PFSK-1 (cell line): ENCODE data around the gene DPF3.

Source experiments
- FOXP2 ChIP-seq: optimal IDR thresholded peaks from 2 replicates; pipeline ENCODE3; 2011; ENCODE audit warnings: borderline replicate concordance, control low read depth, inconsistent platforms; ENCODE audit not compliant: insufficient read depth; ENCODE audit errors: extremely low read length, extremely low read depth
- POLR2AphosphoS5 ChIP-seq: IDR thresholded peaks from 2 replicates; pipeline ENCODE4 v1.6.1; 2012; ENCODE audit warnings: low read depth, mild to moderate bottlenecking, control low read depth, low read length, moderate library complexity
- SIN3A ChIP-seq: IDR thresholded peaks from 2 replicates; pipeline ENCODE4 v1.6.1; 2012; ENCODE audit warnings: mild to moderate bottlenecking, low read length, moderate library complexity, borderline replicate concordance; ENCODE audit not compliant: insufficient read depth
- TAF1 ChIP-seq: IDR thresholded peaks from 2 replicates; pipeline ENCODE4 v1.6.1; 2012; ENCODE audit warnings: low read length, control low read depth, borderline replicate concordance; ENCODE audit not compliant: insufficient read depth
- TF ChIP-seq, protein P1 (sequence below), 2 experiments: IDR thresholded peaks; 2 replicates each; pipeline versions ENCODE4 v1.6.1 to v1.8.0; 2011 to 2012; ENCODE audit warnings: low read depth in 2 of 2, low read length in 2 of 2, control low read depth in 1 of 2, inconsistent platforms in 1 of 2, mild to moderate bottlenecking in 1 of 2, moderate library complexity in 1 of 2; ENCODE audit not compliant: insufficient read depth in 1 of 2

Gene DPF3

GRCh38 chr14:72925171-72925759 is 31.4 kb upstream of the DPF3 start:
- TF ChIP-seq TAF1 (no peak), FOXP2 (no peak), POLR2AphosphoS5 (no peak), SIN3A (no peak)
- TF ChIP-seq, protein P1, sequence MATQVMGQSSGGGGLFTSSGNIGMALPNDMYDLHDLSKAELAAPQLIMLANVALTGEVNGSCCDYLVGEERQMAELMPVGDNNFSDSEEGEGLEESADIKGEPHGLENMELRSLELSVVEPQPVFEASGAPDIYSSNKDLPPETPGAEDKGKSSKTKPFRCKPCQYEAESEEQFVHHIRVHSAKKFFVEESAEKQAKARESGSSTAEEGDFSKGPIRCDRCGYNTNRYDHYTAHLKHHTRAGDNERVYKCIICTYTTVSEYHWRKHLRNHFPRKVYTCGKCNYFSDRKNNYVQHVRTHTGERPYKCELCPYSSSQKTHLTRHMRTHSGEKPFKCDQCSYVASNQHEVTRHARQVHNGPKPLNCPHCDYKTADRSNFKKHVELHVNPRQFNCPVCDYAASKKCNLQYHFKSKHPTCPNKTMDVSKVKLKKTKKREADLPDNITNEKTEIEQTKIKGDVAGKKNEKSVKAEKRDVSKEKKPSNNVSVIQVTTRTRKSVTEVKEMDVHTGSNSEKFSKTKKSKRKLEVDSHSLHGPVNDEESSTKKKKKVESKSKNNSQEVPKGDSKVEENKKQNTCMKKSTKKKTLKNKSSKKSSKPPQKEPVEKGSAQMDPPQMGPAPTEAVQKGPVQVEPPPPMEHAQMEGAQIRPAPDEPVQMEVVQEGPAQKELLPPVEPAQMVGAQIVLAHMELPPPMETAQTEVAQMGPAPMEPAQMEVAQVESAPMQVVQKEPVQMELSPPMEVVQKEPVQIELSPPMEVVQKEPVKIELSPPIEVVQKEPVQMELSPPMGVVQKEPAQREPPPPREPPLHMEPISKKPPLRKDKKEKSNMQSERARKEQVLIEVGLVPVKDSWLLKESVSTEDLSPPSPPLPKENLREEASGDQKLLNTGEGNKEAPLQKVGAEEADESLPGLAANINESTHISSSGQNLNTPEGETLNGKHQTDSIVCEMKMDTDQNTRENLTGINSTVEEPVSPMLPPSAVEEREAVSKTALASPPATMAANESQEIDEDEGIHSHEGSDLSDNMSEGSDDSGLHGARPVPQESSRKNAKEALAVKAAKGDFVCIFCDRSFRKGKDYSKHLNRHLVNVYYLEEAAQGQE (IDR thresholded peaks at IDR 0.05; ENCODE audit: insufficient read depth in 1 of 2, low read depth in 2 of 2, low read length in 2 of 2): no peak

DNA sequence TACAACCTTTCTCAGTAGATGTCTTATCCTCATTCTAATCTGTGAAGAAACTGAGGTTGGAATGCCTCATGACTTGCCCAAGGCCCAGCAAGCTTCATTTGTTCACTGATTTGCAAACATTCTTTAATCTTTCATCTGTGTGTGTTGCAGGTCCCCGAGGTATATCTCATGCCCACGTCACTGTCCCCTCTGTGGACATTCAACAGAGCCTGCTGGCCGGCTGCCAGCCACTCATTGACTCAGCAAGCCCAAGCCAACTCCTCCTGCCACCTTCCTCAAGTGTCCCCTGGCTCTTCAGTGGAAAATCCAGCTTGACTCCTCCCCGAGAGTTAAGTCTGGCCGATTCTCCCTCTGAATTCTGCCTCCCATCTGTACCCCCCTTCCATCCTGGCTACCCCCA is 30.4 kb upstream of the DPF3 start:
- TF ChIP-seq POLR2AphosphoS5 (no peak), TAF1 (no peak), SIN3A (no peak)
- TF ChIP-seq, protein P1 (IDR thresholded peaks at IDR 0.05; ENCODE audit: insufficient read depth in 1 of 2, low read depth in 2 of 2, low read length in 2 of 2): no peak

DNA sequence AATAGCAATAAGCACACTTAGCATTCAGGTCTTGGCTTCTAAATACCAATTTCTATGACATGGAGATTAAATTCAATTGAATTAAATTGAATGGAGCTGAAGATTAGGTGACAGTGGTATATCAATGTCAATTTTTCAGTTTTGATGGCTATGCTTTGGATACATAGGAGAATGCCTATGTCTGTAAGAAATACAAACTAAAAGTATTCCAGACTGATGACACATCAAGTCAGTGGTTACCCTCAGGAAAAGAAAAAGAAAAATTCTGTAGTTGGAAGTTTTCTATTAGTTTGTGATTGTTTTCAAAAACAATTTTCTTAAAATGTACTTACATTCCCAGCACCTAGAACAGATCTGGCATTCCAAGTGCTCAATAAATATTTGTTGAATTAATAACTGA is 27.5 kb upstream of the DPF3 start:
- TF ChIP-seq POLR2AphosphoS5 (no peak), TAF1 (no peak), FOXP2 (no peak), SIN3A (no peak)
- TF ChIP-seq, protein P1 (IDR thresholded peaks at IDR 0.05; ENCODE audit: insufficient read depth in 1 of 2, low read depth in 2 of 2, low read length in 2 of 2): no peak

GRCh38 chr14:72920008-72920407 is 26.1 kb upstream of the DPF3 start:
- TF ChIP-seq TAF1 (no peak), FOXP2 (no peak), SIN3A (no peak), POLR2AphosphoS5 (no peak)
- TF ChIP-seq, protein P1 (IDR thresholded peaks at IDR 0.05; ENCODE audit: insufficient read depth in 1 of 2, low read depth in 2 of 2, low read length in 2 of 2): no peak
